Measurements from ENCODE around the gene SPG21. TPM values are rescaled to one million over a fixed set of nuclear protein-coding genes. Genes with fewer than 3 reads are reported as not detected.

SPG21 gene
- total RNA-seq (100 to 1,000 TPM in 3 of 4 donors, 10 to 100 TPM in 1; 95.7 to 116 (median 103) TPM), polyA plus RNA-seq (10 to 100 TPM; 60.3 to 75.7 (median 63.4) TPM)

- Histone ChIP-seq H3K4me1 (peaks cover 0 to 35% (median 27%) of the 10 kb centered on the region in 4 donors), H3K27ac (peak within 1 kb of the TSS; percentile 92 to 99 (median 96)), H3K4me3 (peak within 1 kb of the TSS; percentile 74 to 100 (median 81)), H3K36me3 (no peaks in the 10 kb centered on the region), H3K27me3 (no peaks in the 10 kb centered on the region), H3K9me3 (no peaks in the 10 kb centered on the region)
- TF ChIP-seq EP300 (IDR thresholded peaks at IDR 0.05) (no peak), POLR2AphosphoS5 (IDR thresholded peaks at IDR 0.05) (peak; percentile 70 to 90 (median 87)), POLR2A (IDR thresholded peaks at IDR 0.05) (peak in 1 of 2 donors; percentile 54), CTCF (IDR thresholded peaks at IDR 0.05) (no peak)
- intact Hi-C loops (cut with DNase I): loop anchor here (5.0 to 10.0 kb wide), 3 partner anchors 98 to 255 kb away; partner anchors contain the start of gene PLEKHO2
- peak; percentile 96 for DNase-seq
- 0% methylated on average over 75 of the region's 75 CpGs for WGBS, 2 donors
These were observed at the start of gene SPG21 for GRCh38 chr15:64989416-64990167. Gene SPG21 (minus strand): TSS chr15:64989914. CDS start chr15:64983569, 6,345 bp downstream.

GRCh38 chr15:65038836-65039235 lies 49.1 kb upstream of the SPG21 start:
- WGBS, 2 donors: 79 to 88% methylated on average over 5 of the region's 5 CpGs
- no peaks in the 10 kb centered on the region for H3K9me3 ChIP-seq
- H3K4me3 ChIP-seq: no peak overlapping the region
- no peak overlapping the region for H3K27ac ChIP-seq
- TF ChIP-seq POLR2A (IDR thresholded peaks at IDR 0.05): no peak
- TF ChIP-seq POLR2AphosphoS5 (IDR thresholded peaks at IDR 0.05): no peak
- TF ChIP-seq CTCF (IDR thresholded peaks at IDR 0.05): no peak
- TF ChIP-seq EP300 (IDR thresholded peaks at IDR 0.05): no peak
- H3K36me3 ChIP-seq: no peaks in the 10 kb centered on the region
- DNase-seq: no peak
- H3K4me1 ChIP-seq: peaks cover 0 to 13% (median 5%) of the 10 kb centered on the region in 4 donors
- no peaks in the 10 kb centered on the region for H3K27me3 ChIP-seq
- intact Hi-C loops (cut with DNase I): no loop called here

GRCh38 chr15:65038428-65038827 lies 48.7 kb upstream of the SPG21 start:
- Histone ChIP-seq H3K4me3 (no peak overlapping the region), H3K27ac (no peak overlapping the region), H3K27me3 (no peaks in the 10 kb centered on the region), H3K36me3 (no peaks in the 10 kb centered on the region), H3K9me3 (no peaks in the 10 kb centered on the region), H3K4me1 (peaks cover 0 to 16% (median 9%) of the 10 kb centered on the region in 4 donors)
- WGBS, 2 donors: 96% methylated on average over 3 of the region's 3 CpGs
- no peak for DNase-seq
- TF ChIP-seq CTCF (IDR thresholded peaks at IDR 0.05) (no peak), POLR2A (IDR thresholded peaks at IDR 0.05) (no peak), EP300 (IDR thresholded peaks at IDR 0.05) (no peak), POLR2AphosphoS5 (IDR thresholded peaks at IDR 0.05) (no peak)
- intact Hi-C loops (cut with DNase I): no loop called here

GRCh38 chr15:65037309-65037708 lies 47.6 kb upstream of the SPG21 start:
- DNase-seq: no peak
- intact Hi-C loops (cut with DNase I): no loop called here
- no peaks in the 10 kb centered on the region for H3K9me3 ChIP-seq
- H3K27me3 ChIP-seq: no peaks in the 10 kb centered on the region
- H3K27ac ChIP-seq: no peak overlapping the region
- H3K36me3 ChIP-seq: no peaks in the 10 kb centered on the region
- H3K4me3 ChIP-seq: no peak overlapping the region
- peaks cover 0 to 12% (median 9%) of the 10 kb centered on the region in 4 donors for H3K4me1 ChIP-seq
- TF ChIP-seq EP300 (IDR thresholded peaks at IDR 0.05) (no peak), POLR2A (IDR thresholded peaks at IDR 0.05) (no peak), CTCF (IDR thresholded peaks at IDR 0.05) (no peak), POLR2AphosphoS5 (IDR thresholded peaks at IDR 0.05) (no peak)
- WGBS, 2 donors: 23 to 71% methylated on average over 1 of the region's 1 CpG

All from sigmoid colon (tissue), 7 donors.